ENCODE results near the gene GALNTL6.

DNA sequence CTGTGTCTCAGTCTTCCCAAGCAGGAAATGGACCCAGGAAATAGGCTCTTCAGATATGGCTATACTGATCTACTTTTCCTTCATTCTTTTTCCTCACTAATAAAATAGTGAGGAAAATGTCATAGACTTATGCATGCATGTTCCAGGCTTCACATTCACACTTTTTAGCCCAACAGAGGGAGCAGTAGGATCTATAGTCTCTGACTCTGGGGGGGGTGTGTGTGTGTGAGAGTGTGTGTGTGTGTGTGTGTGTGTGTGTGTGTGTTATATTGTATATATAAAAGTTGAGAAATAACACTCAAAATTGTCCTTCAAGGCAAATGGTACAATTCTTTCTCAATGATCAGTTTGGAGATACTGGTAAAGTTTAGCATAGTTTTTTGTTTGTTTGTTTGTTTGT is 1058.2 kb downstream of the GALNTL6 start:
- TF ChIP-seq POLR2A (IDR thresholded peaks at IDR 0.05; ENCODE audit: low read length): no peak
- TF ChIP-seq GATA1 (IDR thresholded peaks at IDR 0.05; ENCODE audit: low read depth, low read length): no peak
